Measurements from ENCODE around the gene GRK5.
"Not testable (repeated sequence)": the region's sequence is repeated elsewhere in the genome, so short reads cannot be mapped to it uniquely, and the experiment has no call there.

DNA sequence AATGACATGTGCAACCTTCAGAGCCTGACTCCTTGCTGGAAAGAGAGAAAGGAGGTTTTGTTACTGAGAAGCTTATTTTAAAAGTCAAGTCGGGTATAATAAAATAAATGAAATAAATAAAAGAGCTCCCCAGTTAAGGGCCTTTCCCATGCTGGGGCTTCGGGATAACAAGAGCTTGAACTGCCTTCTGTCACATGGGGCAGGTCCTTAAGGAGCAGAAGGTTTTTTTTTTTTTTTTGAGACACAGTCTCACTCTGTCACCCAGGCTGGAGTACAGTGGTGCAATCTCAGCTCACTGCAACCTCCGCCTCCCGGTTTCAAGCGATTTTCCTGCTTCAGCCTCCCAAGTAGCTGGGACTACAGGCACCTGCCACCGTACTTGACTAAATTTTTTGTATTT, 31.6 kb downstream of the GRK5 start:
- TF ChIP-seq, protein P1, sequence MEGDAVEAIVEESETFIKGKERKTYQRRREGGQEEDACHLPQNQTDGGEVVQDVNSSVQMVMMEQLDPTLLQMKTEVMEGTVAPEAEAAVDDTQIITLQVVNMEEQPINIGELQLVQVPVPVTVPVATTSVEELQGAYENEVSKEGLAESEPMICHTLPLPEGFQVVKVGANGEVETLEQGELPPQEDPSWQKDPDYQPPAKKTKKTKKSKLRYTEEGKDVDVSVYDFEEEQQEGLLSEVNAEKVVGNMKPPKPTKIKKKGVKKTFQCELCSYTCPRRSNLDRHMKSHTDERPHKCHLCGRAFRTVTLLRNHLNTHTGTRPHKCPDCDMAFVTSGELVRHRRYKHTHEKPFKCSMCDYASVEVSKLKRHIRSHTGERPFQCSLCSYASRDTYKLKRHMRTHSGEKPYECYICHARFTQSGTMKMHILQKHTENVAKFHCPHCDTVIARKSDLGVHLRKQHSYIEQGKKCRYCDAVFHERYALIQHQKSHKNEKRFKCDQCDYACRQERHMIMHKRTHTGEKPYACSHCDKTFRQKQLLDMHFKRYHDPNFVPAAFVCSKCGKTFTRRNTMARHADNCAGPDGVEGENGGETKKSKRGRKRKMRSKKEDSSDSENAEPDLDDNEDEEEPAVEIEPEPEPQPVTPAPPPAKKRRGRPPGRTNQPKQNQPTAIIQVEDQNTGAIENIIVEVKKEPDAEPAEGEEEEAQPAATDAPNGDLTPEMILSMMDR (IDR thresholded peaks at IDR 0.05), result not testable (repeated sequence)
- not testable (repeated sequence) for TF ChIP-seq POLR2A (IDR thresholded peaks at IDR 0.05)

Data from Peyer's patch (tissue), 4 donors.